Osteocyte (in vitro differentiated cells): ENCODE measurements around the gene INTS6L. TPM values are rescaled to one million over a fixed set of nuclear protein-coding genes. Genes with fewer than 3 reads are reported as not detected.

ENCODE experiments used
- DNase-seq: peaks from one replicate; pipeline ENCODE4 v3.0.0; 2021; ENCODE audit warnings: mixed read lengths; ENCODE audit not compliant: unreplicated experiment; ENCODE audit errors: extremely low spot score
- H3K27ac Mint-ChIP-seq: one replicate; pipeline ENCODE4 v1.8.0; 2021; ENCODE audit warnings: mild to moderate bottlenecking, mixed read lengths; ENCODE audit not compliant: unreplicated experiment
- H3K27me3 Mint-ChIP-seq: one replicate; pipeline ENCODE4 v1.8.0; 2021; ENCODE audit warnings: mixed read lengths; ENCODE audit not compliant: unreplicated experiment
- H3K36me3 Mint-ChIP-seq: one replicate; pipeline ENCODE4 v1.8.0; 2021; ENCODE audit warnings: mixed read lengths; ENCODE audit not compliant: unreplicated experiment
- H3K4me1 Mint-ChIP-seq: one replicate; pipeline ENCODE4 v1.8.0; 2021; ENCODE audit warnings: mixed read lengths; ENCODE audit not compliant: unreplicated experiment
- H3K4me3 Mint-ChIP-seq: one replicate; pipeline ENCODE4 v1.8.0; 2021; ENCODE audit warnings: mild to moderate bottlenecking, moderate library complexity, mixed read lengths; ENCODE audit not compliant: unreplicated experiment
- H3K9me3 Mint-ChIP-seq: one replicate; pipeline ENCODE4 v1.8.0; 2021; ENCODE audit warnings: mixed read lengths; ENCODE audit not compliant: unreplicated experiment
- CTCF ChIP-seq: fragments of 200-600 bp; sonication (generic); IDR thresholded peaks from 2 replicates; pipeline ENCODE4 v1.5.0; 2021; ENCODE audit warnings: antibody characterized with exemption, mild to moderate bottlenecking, moderate library complexity
- total RNA-seq: library from RNA; stranded (reverse); gene quantifications from 2 replicates; pipeline ENCODE4 v1.2.1, GENCODE V29; 2021

The INTS6L gene
- total RNA-seq, 1 donor from 2014 or later: 5.3 TPM

GRCh38 chrX:135481696-135482179 lies 38.7 kb upstream of the INTS6L start:
- H3K27me3 Mint-ChIP-seq: peaks cover 2% of the 10 kb centered on the region
- H3K9me3 Mint-ChIP-seq: no peaks in the 10 kb centered on the region
- H3K27ac Mint-ChIP-seq: no peak overlapping the region
- H3K36me3 Mint-ChIP-seq: no peaks in the 10 kb centered on the region
- no peak for DNase-seq
- H3K4me1 Mint-ChIP-seq: no peaks in the 10 kb centered on the region
- no peak for TF ChIP-seq CTCF
- H3K4me3 Mint-ChIP-seq: no peak overlapping the region

- Mint-ChIP-seq H3K9me3 (no peaks in the 10 kb centered on the region), H3K27me3 (no peaks in the 10 kb centered on the region), H3K36me3 (no peaks in the 10 kb centered on the region), H3K27ac (no peak overlapping the region), H3K4me3 (no peak overlapping the region), H3K4me1 (no peaks in the 10 kb centered on the region)
- peak; percentile 68 for TF ChIP-seq CTCF
- DNase-seq: no peak
Observed at GRCh38 chrX:135484641-135485289, 35.7 kb upstream of the INTS6L start.

GRCh38 chrX:135489542-135489941 lies 30.9 kb upstream of the INTS6L start:
- Mint-ChIP-seq H3K27ac (no peak overlapping the region), H3K27me3 (no peaks in the 10 kb centered on the region), H3K36me3 (no peaks in the 10 kb centered on the region), H3K4me1 (no peaks in the 10 kb centered on the region), H3K4me3 (no peak overlapping the region), H3K9me3 (no peaks in the 10 kb centered on the region)
- TF ChIP-seq CTCF: no peak
- DNase-seq: no peak

GRCh38 chrX:135490979-135491514 lies 29.4 kb upstream of the INTS6L start:
- DNase-seq: no peak
- H3K36me3 Mint-ChIP-seq: no peaks in the 10 kb centered on the region
- no peaks in the 10 kb centered on the region for H3K9me3 Mint-ChIP-seq
- no peaks in the 10 kb centered on the region for H3K27me3 Mint-ChIP-seq
- no peak overlapping the region for H3K4me3 Mint-ChIP-seq
- no peak overlapping the region for H3K27ac Mint-ChIP-seq
- H3K4me1 Mint-ChIP-seq: no peaks in the 10 kb centered on the region
- no peak for TF ChIP-seq CTCF

GRCh38 chrX:135494453-135494852 lies 26.0 kb upstream of the INTS6L start:
- no peak overlapping the region for H3K4me3 Mint-ChIP-seq
- no peaks in the 10 kb centered on the region for H3K9me3 Mint-ChIP-seq

More at GRCh38 chrX:135494453-135494852, 26.0 kb upstream of the INTS6L start:
- Mint-ChIP-seq H3K27ac (no peak overlapping the region), H3K4me1 (no peaks in the 10 kb centered on the region), H3K36me3 (no peaks in the 10 kb centered on the region), H3K27me3 (peaks cover 6% of the 10 kb centered on the region)
- DNase-seq: no peak
- TF ChIP-seq CTCF: no peak
